Sigmoid colon (tissue), 3 donors: ENCODE results near the gene NCF4.

Experiments
- CTCF ChIP-seq, 4 experiments: fragments of 450-650 bp in 3 of 4; fragments of 200-600 bp in 1 of 4; IDR thresholded peaks; one replicate each; pipeline ENCODE4 v1.5.1; 2016 to 2019; ENCODE audit warnings: antibody characterized with exemption in 4 of 4, mild to moderate bottlenecking in 3 of 4, moderate library complexity in 2 of 4
- POLR2A ChIP-seq, 2 donors: fragments of 450-650 bp; IDR thresholded peaks; one replicate each; pipeline ENCODE4 v1.6.1; 2016; ENCODE audit warnings: antibody characterized with exemption in 2 of 2, mild to moderate bottlenecking in 2 of 2, moderate library complexity in 2 of 2

GRCh38 chr22:36926721-36927435 lies 66.1 kb downstream of the NCF4 start:
- TF ChIP-seq CTCF (IDR thresholded peaks at IDR 0.05) (no peak), POLR2A (IDR thresholded peaks at IDR 0.05) (no peak)
